GM12864 (cell line): ENCODE results near the gene ALDH1B1.

ENCODE experiments used
- DNase-seq: peaks from one replicate; pipeline ENCODE4 v3.0.0-alpha.2; 2011; ENCODE audit warnings: low read depth
- H3K4me3 ChIP-seq: 2 replicates; pipeline ENCODE4 v1.5.1; 2011; ENCODE audit warnings: mild to moderate bottlenecking, low read depth, low read length, control low read depth
- CTCF ChIP-seq: IDR thresholded peaks from 2 replicates; pipeline ENCODE4 v1.5.1; 2011; ENCODE audit warnings: low read depth, mild to moderate bottlenecking, moderate library complexity, low read length, control low read depth, inconsistent platforms; ENCODE audit errors: missing control alignments

The ALDH1B1 gene

GRCh38 chr9:38392235-38393127 lies at the start of gene ALDH1B1:
Gene ALDH1B1 (plus strand): TSS chr9:38392702. CDS start chr9:38395749, 3,047 bp downstream.
- peak within 1 kb of the TSS; percentile 84 for H3K4me3 ChIP-seq
- TF ChIP-seq CTCF: peak; percentile 35
- DNase-seq: peak; percentile 38

GRCh38 chr9:38343037-38343436 lies 49.5 kb upstream of the ALDH1B1 start:
- no peak overlapping the region for H3K4me3 ChIP-seq
- DNase-seq: no peak

GRCh38 chr9:38343552-38343951 lies 49.0 kb upstream of the ALDH1B1 start:
- no peak for TF ChIP-seq CTCF
- no peak for DNase-seq

More at GRCh38 chr9:38343037-38343436, 49.5 kb upstream of the ALDH1B1 start:
- TF ChIP-seq CTCF: no peak

GRCh38 chr9:38344566-38345324 lies 47.8 kb upstream of the ALDH1B1 start:
- TF ChIP-seq CTCF: no peak
- H3K4me3 ChIP-seq: no peak overlapping the region
- no peak for DNase-seq

More at GRCh38 chr9:38343552-38343951, 49.0 kb upstream of the ALDH1B1 start:
- H3K4me3 ChIP-seq: no peak overlapping the region

- H3K4me3 ChIP-seq: no peak overlapping the region
- TF ChIP-seq CTCF: no peak
- DNase-seq: no peak
Observed at GRCh38 chr9:38345851-38346755, 46.4 kb upstream of the ALDH1B1 start.

- TF ChIP-seq CTCF: no peak
- H3K4me3 ChIP-seq: no peak overlapping the region
- DNase-seq: no peak
Observed at GRCh38 chr9:38346811-38347210, 45.7 kb upstream of the ALDH1B1 start.
